ENCODE results near the gene NLRP3.

GRCh38 chr1:247465796-247466195 is 49.8 kb downstream of the NLRP3 start:
- TF ChIP-seq EP300 (IDR thresholded peaks at IDR 0.05; ENCODE audit: low read length) (no peak), NCOR1 (IDR thresholded peaks at IDR 0.05) (no peak), POLR2A (conservative IDR thresholded peaks at IDR 0.05) (no peak), CAMTA2 (CRISPR knock-in tag; conservative IDR thresholded peaks at IDR 0.05) (no peak), ZNF224 (CRISPR knock-in tag; IDR thresholded peaks at IDR 0.05) (no peak), RBM22 (IDR thresholded peaks at IDR 0.05; ENCODE audit: low read depth, low read length, poor library complexity, severe bottlenecking) (no peak), ZC3H4 (CRISPR knock-in tag; IDR thresholded peaks at IDR 0.05; ENCODE audit: borderline replicate concordance) (no peak), MTA1 (IDR thresholded peaks at IDR 0.05; ENCODE audit: borderline replicate concordance) (no peak), NFYB (IDR thresholded peaks at IDR 0.05; ENCODE audit: extremely low read depth, insufficient read length) (no peak), ATF3 (IDR thresholded peaks at IDR 0.05) (no peak), ATF3 (CRISPR knock-in tag; conservative IDR thresholded peaks at IDR 0.05) (no peak), RNF2 (IDR thresholded peaks at IDR 0.05) (no peak), TAF1 (IDR thresholded peaks at IDR 0.05; ENCODE audit: control insufficient read depth, extremely low read depth, insufficient read depth, low read length, severe bottlenecking) (no peak), BHLHE40 (IDR thresholded peaks at IDR 0.05; ENCODE audit: low read length) (no peak)
- TF ChIP-seq, protein P1, sequence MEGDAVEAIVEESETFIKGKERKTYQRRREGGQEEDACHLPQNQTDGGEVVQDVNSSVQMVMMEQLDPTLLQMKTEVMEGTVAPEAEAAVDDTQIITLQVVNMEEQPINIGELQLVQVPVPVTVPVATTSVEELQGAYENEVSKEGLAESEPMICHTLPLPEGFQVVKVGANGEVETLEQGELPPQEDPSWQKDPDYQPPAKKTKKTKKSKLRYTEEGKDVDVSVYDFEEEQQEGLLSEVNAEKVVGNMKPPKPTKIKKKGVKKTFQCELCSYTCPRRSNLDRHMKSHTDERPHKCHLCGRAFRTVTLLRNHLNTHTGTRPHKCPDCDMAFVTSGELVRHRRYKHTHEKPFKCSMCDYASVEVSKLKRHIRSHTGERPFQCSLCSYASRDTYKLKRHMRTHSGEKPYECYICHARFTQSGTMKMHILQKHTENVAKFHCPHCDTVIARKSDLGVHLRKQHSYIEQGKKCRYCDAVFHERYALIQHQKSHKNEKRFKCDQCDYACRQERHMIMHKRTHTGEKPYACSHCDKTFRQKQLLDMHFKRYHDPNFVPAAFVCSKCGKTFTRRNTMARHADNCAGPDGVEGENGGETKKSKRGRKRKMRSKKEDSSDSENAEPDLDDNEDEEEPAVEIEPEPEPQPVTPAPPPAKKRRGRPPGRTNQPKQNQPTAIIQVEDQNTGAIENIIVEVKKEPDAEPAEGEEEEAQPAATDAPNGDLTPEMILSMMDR (IDR thresholded peaks at IDR 0.05 in 2 of 3, conservative IDR thresholded peaks at IDR 0.05 in 1 of 3; ENCODE audit: insufficient read depth in 2 of 3, low read depth in 1 of 3, low read length in 3 of 3): no peak

Measured in K562 (cell line).